CD4-positive, alpha-beta T cell treated with Interleukin-6 for 4 hours (primary cell): ENCODE data around the gene RBFOX2.
"Not testable (repeated sequence)": the region's sequence is repeated elsewhere in the genome, so short reads cannot be mapped to it uniquely, and the experiment has no call there.

ENCODE experiments used
- DNase-seq: peaks from one replicate; pipeline ENCODE4 v3.0.0-alpha.2; 2020; ENCODE audit warnings: mixed read lengths

RBFOX2 gene

DNA sequence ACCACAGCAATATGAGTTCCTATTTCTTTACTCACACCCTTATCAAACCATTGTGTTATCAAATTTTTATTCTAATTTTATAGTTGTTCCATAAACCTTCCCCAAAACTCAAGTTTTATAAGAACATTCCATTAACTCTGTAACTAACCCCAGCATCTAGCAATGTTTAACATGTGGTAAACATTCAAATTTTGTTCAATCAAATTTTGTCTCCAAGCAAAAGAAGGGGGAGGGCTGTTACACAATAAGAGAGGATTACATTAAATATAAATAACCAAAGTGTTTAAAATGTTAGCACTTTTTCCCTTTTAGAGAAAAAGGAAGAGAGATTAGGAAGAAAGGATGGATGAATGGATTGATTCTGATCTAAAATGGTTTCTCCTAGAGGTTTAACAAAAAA lies 20.5 kb downstream of the RBFOX2 start:
- DNase-seq: no peak

DNA sequence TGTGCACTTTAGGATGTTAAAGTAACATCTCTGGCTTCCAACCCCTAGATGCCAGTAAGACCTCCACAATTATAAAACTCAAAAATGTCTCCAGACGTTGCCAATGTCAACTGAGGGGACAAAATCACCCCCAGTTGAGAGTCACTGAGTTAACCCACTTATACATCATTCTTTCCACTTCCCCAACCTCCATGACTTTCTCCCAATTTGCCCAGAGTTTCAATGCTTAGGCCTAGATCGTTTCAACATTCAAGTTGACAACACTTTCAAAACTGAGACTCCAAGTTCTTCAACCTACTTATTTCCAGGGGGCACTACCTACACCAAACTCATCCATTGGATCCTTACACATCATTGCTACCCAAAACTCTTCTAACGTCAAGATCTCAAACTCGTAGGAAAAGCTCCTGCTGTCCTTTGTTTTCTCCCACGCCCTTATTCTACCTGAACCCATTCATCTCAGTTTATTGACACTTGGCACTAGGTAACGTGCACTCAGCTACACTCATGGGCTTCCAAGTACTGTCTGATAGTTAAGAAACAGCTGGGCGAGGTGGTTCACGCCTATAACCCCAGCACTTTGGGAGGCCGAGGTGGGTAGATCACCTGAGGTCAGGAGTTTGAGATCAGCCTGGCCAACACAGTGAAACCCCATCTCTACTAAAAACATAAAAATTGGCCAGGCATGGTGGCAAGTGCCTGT lies 24.5 kb downstream of the RBFOX2 start:
- DNase-seq: no peak

- DNase-seq: no peak
Measured at GRCh38 chr22:36002718-36003260, 25.8 kb downstream of the RBFOX2 start.

DNA sequence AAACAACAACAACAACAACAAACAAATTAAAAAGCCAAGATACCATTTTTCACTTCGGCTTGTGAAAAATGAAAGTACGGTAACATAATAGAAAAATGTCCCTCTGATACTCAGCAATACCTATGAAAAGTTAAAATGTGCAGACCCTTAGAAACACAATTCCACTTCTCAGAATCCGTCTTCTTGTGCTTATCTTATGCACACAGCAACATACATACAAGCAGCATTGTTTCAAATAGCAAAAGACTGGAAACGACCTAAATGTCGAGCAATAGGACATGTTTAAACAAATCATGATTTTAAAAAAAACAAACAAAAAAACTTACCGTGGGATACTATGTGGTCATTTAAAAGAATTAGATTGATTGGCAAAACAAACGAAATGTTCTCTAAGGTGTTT lies 26.5 kb downstream of the RBFOX2 start:
- DNase-seq: no peak

DNA sequence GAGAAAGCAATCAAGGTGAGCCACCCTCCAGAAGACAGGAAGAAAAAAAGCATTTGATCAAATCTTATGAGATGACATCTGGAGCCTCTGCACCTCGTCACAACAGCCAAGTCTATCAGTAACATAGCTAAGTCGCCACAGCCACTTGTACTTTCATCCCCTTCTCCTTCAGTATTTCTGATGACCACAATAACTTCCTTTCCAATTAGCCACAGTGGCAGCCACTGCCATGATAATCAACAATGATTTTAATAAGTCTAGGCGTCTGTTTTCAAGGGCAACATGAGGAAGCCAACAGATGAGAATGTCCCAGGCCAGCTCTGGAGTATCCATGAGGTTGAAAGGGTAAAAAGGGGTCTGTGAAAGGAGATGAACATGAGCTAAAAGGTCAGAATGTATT lies 29.9 kb downstream of the RBFOX2 start:
- no peak for DNase-seq

GRCh38 chr22:35997438-35997837 lies 31.2 kb downstream of the RBFOX2 start:
- DNase-seq: no peak

DNA sequence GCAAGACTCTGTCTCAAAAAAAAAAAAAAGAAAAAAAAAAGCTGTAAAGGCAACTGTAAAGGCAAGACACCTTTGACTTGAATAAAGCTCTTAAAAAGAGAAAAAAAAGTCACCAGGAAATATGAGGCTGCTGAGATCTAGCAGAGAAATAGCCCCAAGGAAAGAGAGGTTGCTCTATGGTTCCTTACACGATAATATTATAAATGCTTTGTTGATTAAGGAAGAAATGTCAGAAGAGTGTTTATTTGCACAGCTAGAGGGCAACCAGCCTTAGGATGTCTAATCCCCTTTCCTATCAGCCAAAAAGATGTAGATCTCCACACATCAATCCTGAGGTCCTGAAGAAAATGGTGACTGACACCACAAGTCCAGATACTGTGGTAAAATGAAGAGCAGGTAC lies 32.0 kb downstream of the RBFOX2 start:
- no peak for DNase-seq

DNA sequence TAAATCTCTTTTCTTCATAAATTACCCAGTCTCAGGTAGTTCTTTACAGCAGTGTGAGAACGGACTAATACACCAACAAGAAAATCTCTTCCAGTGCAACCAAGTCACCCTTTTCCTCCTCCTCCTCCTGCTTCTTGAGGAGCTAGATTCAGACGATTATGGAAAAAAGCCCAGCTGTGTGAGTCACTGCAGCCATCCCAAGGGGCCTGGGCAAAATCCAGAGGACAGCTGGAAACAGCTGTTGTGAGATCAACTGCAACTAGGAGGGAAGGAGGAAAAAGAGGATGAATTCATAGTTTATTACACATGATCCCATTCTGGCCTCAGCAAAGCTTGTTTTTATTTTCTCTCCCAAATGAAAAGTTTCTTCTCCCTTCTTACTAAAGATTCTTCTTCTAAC lies 32.9 kb downstream of the RBFOX2 start:
- DNase-seq: no peak

DNA sequence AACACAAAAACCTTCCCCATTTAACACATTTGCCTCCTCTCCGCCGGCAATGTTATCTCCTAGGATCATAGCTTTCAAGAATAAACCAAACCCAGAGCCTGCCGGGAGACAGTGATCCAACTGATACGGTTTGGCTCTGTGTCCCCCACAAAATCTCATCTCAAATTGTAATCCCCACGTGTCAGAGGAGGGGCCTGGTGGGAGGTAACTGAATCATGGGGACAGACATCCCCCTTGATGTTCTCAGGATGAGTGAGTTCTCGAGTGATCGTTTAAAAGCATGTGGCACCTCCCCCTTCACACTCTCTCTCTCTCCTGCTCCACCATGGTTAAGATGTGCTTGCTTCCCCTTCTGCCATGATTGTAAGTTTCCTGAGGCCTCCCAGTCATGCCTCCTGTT lies 33.3 kb downstream of the RBFOX2 start:
- no peak for DNase-seq

DNA sequence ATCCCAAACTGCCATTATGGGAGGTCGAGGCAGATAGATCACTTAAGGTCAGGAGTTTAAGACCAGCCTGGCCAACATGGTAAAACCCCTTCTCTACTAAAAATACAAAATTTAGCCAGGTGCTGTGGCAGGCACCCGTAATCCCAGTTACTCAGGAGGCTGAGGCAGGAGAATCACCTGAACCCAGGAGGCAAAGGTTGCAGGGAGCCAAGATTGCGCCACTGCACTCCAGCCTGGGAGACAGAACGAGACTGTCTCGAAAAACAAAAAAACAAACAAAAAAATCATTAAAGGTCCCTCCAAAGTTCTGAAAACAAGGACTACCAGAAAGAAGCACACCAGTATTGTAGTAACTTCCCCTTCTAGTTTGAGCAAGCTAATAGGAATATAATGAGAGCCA lies 34.9 kb downstream of the RBFOX2 start:
- not testable (repeated sequence) for DNase-seq

GRCh38 chr22:35993048-35993714 lies 35.4 kb downstream of the RBFOX2 start:
- DNase-seq: no peak

GRCh38 chr22:35991168-35991567 lies 37.5 kb downstream of the RBFOX2 start:
- no peak for DNase-seq

DNA sequence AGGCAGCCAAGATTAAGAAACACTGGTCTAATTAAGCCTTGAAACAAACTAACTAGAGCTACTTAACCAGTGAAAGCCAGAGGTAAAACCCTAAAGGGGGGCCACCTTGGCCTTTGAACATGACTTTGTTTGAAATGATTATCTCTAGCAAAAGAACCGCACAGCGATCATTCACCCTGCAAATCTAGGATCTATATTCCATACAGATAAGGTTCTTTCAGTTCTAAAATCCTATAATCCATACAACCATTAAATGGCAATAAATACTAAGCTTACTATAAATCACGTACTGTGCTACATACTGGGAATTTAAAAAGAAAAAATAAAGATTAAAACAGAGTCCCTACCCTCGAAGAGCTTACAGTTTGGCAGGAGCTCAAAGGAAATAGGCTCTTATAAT lies 40.6 kb downstream of the RBFOX2 start:
- no peak for DNase-seq

GRCh38 chr22:35987487-35987886 lies 41.1 kb downstream of the RBFOX2 start:
- no peak for DNase-seq

- DNase-seq: no peak
Measured at GRCh38 chr22:35986088-35986487, 42.5 kb downstream of the RBFOX2 start.

GRCh38 chr22:35985371-35985770 lies 43.3 kb downstream of the RBFOX2 start:
- DNase-seq: no peak

GRCh38 chr22:35984183-35985175 lies 44.1 kb downstream of the RBFOX2 start:
- no peak for DNase-seq

DNA sequence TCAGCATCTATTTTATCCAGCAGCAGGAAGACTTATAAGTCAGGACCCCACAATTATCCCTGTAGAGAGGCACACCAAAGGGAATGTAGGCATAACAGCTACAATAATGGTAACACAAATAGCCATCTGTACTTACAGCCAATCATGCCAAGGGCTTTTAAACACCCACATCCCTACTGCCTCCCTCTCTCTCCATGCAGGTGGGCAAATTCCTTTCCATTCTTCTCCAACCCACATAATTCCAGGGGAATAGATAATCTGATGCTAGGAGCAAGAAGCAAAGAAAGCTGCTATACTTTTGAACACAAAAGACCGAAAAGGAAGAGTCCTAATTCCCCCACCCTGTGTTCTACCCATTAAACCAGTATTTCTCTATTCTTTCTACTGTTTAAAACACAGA lies 46.7 kb downstream of the RBFOX2 start:
- DNase-seq: no peak

DNA sequence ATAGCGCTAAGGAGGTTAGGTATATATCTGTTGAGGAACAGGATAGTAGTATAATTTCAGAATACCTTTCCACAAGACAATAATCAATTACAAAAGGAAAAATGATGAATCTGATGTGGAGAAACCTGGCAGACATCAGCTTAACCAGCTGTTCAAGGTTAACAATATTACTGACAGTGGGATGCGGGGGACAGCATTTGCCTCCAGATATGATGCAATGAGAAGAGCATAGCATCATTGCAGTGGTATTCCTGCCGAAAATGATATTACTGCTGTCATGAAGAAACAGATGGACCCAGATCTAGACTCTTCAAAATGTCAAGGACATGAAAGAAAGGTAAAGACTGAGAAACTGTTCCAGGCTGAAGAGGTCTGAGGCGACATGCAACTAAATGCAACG lies 49.7 kb downstream of the RBFOX2 start:
- no peak for DNase-seq

GRCh38 chr22:35978201-35978600 lies 50.4 kb downstream of the RBFOX2 start:
- DNase-seq: no peak

DNA sequence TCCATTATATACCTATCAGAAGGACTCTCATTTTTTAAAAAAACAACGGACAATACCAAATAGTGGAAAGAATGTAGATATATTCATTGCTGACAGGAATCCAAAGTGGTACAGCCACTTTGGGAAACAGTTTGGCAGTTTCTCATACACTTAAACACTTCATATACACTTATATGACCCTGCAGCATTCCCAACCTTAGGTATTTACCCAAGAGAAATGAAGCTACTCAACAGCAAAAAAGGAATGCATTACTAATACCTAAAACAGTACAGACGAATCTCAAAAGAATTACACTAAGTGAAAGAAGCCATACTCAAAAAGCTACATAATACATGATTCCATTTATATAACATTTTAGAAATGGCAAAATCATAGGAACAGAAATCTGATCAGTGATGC lies 51.5 kb downstream of the RBFOX2 start:
- DNase-seq: no peak

- no peak for DNase-seq
Measured at GRCh38 chr22:35973388-35973787, 55.2 kb downstream of the RBFOX2 start.

DNA sequence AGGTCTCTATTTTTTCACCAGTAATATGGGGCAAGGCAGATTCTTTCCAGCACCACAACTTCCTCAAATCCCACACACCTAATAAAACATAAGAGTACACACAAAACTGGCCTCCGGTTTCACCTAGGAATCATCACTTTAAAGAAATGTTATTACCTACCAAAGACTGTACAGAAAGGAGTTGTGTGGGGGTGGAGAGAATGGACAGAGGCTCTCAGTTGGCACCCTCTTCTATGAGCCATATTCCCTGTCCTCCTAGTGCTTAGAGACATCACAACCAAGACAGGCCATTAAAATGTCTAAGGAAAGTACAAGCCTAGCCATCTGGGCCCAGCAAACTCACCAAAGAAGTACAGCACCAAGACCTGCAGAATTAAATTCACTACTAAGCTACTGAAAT lies 56.1 kb downstream of the RBFOX2 start:
- DNase-seq: no peak
